Glomerular endothelial cell (primary cell): Measurements from ENCODE around the gene DPH2. TPM values are rescaled to one million over a fixed set of nuclear protein-coding genes. Genes with fewer than 3 reads are reported as not detected.
A peak's percentile ranks its signal among the peaks of the same experiment; 100 is the strongest.

ENCODE experiments used
- DNase-seq: peaks from one replicate; pipeline ENCODE4 v3.0.0-alpha.2; 2011; ENCODE audit warnings: low read depth, low spot score; ENCODE audit errors: extremely low read depth
- total RNA-seq: library from RNA; depleted of rRNA; stranded (reverse); fragments of >200 nt; gene quantifications from 2 replicates; pipeline ENCODE4 v1.2.3, GENCODE V29; 2015

Gene DPH2, protein sequence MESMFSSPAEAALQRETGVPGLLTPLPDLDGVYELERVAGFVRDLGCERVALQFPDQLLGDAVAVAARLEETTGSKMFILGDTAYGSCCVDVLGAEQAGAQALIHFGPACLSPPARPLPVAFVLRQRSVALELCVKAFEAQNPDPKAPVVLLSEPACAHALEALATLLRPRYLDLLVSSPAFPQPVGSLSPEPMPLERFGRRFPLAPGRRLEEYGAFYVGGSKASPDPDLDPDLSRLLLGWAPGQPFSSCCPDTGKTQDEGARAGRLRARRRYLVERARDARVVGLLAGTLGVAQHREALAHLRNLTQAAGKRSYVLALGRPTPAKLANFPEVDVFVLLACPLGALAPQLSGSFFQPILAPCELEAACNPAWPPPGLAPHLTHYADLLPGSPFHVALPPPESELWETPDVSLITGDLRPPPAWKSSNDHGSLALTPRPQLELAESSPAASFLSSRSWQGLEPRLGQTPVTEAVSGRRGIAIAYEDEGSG
- 19.4 and 26.7 TPM in 2 replicates for total RNA-seq

DNA sequence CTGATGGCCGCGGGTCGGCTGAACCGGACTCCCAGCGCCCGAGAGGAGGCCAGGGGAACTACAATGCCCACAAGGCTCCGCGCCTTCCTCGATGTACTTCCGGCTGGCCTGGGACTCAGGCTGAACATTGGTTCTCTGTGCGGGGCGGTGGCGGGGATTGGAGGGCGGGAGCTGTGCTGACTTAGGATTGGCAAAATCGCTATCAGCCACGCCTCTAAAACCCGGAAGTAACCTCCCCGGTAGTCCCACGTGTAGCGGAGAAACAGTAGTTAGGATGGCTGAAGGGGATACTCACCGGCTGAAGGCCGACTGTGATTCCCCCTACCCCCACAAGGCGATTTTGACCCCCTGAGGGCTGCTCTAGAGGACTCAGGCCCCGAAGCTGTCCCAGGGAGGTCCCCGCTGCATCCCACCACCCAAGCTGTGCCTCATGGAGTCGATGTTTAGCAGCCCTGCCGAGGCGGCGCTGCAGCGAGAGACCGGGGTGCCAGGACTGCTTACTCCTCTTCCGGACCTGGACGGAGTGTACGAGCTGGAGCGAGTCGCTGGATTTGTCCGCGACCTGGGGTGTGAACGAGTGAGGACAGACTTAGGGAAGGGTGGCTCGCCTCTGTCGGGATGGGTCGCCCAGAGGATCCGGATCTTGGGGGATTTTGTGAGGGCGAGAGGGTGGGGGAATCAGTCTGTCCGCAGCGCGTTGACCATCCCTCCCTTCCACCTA, at the start of gene DPH2:
Gene DPH2, plus strand, starts transcription at position 265 of the 721 bp plus-strand sequence. Its CDS starts 166 bp downstream, at position 431.
- DNase-seq, result peak; percentile 87

DNA sequence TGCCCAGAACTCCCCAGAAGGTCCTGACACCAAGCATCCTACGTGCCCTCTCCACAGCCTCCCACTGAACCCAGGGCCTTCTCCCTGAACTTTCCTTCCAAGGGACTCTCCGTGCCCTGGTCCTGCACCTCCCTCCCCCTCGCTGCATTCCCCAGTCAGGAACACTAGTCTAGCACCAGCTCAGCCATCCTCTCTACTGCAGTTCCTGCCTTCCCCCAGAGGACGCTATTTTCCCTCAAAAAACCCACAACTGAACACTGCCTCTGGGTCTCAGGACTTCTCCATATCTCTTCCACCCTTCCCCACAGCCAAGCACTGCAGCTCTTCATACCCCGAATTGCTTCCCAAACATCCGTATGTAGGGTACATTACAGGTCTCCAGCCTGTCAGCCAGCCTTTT, 48.8 kb upstream of the DPH2 start:
- DNase-seq, result no peak

DNA sequence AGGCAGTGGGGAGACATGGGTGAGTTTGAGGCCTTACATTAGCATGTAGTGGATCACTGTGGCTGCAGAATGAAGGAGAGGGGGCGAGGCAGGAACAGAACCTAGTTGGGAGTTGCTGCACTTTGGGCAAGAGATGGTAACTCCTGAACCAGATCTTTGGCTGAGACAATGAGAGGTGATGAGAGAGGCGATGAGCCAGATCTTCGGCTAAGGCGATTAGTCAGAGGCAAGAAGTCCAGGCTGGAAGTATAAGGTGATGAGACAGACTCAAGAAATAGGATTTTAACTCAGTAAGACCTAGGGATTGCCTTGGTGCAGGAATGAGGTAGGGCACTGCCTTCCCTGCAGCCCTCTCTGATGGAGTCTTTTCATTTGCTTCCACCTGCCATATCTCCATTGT, 45.3 kb upstream of the DPH2 start:
- no peak for DNase-seq

DNA sequence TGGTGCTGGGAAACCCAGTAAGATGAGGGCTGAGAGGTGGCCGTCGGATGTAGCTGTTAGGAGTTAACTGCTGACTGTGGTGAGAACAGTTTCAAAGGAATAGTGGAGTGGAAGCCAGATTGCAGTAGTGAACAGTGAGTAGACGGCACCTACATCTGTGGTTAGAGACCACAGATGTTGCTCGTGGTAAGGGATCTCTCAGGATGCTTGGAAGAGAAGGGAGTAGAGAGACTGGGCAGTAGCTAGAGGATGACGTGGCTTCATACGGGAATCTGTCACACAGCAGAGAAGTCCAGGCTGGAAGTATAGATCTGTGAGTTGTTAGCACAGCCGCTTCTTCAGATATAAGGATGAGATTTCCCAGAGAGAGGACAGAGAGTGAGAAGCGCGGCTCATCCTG, 44.0 kb upstream of the DPH2 start:
- DNase-seq, result no peak

DNA sequence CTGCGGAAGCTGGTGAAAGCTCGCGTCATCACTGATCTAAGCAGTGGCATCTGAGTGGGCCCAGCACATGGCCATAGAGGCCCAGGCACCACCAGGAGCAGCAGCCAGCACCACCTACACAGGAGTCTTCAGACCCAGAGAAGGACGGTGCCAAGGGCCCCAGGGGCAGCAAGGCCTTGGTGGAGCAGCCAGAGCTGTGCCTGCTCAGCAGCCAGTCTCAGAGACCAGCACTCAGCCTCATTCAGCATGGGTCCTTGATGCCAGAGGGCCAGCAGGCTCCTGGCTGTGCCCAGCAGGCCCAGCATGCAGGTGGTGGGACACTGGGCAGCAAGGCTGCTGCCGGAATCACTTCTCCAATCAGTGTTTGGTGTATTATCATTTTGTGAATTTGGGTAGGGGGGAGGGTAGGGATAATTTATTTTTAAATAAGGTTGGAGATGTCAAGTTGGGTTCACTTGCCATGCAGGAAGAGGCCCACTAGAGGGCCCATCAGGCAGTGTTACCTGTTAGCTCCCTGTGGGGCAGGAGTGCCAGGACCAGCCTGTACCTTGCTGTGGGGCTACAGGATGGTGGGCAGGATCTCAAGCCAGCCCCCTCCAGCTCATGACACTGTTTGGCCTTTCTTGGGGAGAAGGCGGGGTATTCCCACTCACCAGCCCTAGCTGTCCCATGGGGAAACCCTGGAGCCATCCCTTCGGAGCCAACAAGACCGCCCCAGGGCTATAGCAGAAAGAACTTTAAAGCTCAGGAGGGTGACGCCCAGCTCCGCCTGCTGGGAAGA, 39.5 kb upstream of the DPH2 start:
- no peak for DNase-seq

DNA sequence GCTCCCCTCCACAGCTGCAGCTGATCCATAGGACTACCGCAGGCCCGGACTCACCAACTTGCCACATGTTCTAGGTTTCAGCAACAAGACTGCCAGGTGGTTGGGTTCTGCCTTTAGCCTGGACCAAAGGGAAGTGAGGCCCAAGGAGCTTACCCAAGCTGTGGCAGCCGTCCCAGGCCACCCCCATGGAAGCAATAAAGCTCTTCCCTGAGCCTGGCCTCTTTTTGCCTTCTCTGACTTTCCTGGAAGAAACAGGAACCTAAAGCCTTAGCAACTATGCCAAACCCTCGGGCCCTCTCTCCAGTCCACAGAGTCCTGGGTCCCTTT, 38.9 kb upstream of the DPH2 start:
- DNase-seq, result no peak

DNA sequence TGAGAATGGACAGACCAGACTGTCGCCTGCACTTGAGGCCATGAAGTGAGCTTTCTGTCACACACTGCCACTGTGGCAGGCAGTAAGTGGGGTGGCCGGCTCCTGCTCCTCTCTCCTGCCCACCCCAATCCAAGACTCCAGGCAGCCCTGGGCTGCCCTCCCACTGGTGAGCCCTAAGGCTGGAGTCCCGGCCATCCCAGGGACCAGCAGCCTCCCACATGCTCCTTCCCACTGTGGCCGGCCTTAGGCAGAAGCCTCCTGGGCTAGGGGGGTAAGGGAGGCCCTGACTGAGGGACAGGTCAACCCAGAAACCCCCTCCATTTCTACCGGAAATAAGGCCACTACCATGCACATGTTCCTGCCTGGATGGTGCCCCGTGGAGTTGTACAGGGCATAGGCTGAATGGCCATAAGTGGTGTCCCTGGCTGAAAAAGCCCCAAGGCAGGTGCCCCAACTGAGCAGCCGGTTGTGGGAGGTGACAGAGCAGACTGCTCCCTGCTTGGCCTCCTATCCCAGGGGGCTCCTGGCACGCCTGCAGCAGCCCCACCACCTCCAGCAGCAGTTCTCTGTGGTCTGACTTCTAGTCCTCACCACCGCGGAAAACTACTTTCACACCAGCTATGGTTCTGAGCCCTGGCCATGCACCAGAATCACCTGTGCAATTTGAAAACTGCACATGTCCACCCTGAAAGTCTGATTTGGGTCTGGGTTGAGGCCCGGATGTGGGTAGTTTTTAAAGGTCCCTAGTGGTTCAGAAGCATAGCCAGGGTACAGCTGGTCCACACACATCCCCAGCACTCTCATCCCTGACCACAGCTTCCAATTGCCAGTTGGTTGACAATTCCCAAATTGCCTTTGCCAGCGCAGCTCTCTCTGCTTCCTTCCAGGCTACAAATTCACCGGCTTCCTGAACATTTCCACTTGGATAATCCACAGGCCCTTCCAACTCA, 37.8 kb upstream of the DPH2 start:
- DNase-seq, result no peak

DNA sequence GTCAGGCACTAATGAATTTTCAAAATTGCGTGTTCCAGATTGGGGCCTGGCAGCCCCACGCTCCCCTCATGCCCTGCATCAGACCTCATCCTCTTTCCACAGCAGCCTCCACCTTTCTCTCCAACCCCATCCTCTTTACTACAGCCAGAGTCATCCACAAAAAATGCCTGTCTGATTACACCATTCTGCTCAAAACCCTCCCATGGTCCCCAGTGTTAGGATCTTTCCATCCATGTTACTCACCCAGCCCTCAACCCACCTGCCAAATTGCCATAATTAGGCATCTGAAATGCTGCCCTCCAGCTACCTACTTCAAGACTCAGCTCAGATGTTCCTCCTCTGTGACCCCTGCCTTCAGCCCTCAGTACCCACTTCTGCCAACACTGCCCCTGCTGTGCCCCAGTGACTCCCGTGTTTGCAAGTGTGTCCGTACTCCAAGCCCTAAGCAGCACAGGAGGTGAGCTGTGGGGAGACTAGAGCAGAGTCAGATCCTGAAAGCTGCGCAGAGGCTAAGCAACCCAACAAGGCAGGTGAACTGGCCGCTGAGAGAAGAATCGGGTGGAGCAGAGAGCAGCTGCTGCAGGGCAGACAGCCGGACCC, 36.9 kb upstream of the DPH2 start:
- DNase-seq, result no peak

DNA sequence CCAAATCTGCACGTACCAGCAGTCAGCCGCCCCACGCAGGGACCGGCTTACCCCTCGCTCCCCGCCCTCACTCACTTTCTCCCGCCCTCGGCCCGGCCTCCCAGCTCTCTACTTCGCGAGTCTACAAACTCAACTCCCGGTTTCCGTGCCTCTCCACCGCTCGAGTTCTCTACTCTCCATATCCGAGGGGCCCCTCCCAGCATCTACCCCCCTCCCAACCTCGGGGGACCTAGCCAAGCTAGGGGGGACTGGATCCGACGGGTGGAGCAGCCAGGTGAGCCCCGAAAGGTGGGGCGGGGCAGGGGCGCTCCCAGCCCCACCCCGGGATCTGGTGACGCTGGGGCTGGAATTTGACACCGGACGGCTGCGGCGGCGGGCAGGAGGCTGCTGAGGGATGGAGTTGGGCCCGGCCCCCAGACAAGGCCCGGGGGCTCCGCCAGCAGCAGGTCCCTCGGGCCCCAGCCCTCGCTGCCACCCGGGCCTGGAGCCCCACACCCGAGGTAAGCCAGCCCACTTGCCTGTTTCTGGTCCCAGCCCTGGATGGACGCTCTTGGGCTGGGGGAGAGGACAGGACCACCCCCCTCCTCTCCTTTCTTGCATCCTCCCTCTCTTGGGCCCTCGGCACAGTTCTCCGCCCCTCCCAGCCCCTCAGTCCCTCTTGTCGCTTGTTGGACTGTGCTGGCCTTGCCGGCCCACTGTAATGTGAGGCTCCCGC, 36.3 kb upstream of the DPH2 start, which contains the start of gene ARTN:
Gene ARTN, plus strand, starts transcription at position 416 of the 715 bp plus-strand sequence. CDS start 1,856 bp downstream, outside the sequence.
- DNase-seq, result no peak

DNA sequence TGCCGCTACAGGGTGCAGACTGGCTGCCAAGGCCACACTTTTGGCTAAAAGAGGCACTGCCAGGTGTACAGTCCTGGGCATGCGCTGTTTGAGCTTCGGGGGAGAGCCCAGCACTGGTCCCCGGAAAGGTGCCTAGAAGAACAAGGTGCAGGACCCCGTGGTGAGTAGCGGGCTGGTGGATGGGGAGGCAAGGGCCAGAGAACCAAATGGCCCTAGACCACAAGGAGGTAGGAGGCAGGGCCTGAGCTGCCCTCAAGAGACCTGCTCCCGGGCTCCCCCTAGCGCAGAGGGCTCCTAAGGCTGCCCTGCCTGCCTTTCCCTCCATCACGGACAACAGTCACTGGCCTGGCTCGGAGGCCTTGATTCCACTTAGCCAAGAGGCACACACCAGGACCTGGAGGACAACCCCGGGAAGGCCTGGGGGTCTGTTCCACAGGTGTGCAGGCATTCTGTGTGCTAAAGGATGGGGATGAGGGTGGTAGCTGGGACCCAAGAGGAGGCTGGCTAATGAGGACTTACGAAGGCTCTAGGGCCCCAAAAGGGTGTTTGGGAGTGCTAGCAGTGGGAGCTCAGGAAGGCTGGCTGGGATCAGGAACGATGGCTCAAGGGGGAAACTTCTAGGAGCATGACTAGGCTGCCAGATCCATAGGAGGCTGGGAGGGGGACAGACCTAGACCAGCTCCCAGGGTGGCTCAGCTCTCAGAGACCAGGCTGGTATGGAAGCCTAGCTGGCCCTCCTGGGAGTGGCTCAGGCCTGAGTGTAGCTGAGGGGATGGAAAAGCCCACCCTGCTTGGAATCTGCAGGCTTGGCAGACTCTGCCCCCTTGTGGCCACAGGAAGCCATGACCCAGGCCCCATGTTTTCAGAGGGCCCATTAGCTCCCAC, 35.5 kb upstream of the DPH2 start:
- DNase-seq, result peak; percentile 14

DNA sequence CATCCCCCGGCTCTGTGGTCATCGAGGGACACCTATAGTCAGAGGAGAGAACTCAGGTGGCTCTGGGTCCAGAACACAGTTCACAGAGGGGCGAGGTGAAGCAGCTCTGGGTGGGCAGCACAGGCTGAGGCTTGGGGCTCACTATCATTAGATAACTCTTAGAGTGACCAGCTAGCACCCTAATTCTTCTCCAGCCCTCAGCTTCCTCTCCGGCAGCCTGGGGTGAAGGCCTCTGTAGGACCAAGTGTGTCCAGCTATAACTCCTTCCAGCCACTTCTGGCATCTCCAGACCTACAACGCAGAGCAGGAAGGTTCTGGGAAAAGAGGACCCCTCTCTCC, 34.9 kb upstream of the DPH2 start:
- DNase-seq, result no peak

DNA sequence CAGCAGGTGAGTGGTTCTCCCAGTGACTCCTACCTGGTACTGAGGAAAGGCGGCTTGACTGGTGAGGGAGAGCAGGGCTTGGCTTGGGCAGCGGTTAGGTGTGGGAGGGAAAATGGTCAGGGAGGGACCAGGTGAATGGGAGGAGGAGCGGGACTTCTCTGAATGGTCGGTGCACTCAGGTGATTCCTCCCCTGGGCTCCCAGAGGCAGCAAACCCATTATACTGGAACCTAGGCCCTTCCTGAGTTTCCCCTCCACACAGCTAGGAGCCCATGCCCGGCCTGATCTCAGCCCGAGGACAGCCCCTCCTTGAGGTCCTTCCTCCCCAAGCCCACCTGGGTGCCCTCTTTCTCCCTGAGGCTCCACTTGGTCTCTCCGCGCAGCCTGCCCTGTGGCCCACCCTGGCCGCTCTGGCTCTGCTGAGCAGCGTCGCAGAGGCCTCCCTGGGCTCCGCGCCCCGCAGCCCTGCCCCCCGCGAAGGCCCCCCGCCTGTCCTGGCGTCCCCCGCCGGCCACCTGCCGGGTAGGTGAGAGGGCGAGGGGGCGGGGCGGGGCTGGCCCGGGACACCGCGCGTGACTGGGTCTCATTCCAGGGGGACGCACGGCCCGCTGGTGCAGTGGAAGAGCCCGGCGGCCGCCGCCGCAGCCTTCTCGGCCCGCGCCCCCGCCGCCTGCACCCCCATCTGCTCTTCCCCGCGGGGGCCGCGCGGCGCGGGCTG, 33.9 kb upstream of the DPH2 start:
- DNase-seq, result no peak

DNA sequence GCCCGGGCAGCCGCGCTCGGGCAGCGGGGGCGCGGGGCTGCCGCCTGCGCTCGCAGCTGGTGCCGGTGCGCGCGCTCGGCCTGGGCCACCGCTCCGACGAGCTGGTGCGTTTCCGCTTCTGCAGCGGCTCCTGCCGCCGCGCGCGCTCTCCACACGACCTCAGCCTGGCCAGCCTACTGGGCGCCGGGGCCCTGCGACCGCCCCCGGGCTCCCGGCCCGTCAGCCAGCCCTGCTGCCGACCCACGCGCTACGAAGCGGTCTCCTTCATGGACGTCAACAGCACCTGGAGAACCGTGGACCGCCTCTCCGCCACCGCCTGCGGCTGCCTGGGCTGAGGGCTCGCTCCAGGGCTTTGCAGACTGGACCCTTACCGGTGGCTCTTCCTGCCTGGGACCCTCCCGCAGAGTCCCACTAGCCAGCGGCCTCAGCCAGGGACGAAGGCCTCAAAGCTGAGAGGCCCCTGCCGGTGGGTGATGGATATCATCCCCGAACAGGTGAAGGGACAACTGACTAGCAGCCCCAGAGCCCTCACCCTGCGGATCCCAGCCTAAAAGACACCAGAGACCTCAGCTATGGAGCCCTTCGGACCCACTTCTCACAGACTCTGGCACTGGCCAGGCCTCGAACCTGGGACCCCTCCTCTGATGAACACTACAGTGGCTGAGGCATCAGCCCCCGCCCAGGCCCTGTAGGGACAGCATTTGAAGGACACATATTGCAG, 33.2 kb upstream of the DPH2 start:
- no peak for DNase-seq

DNA sequence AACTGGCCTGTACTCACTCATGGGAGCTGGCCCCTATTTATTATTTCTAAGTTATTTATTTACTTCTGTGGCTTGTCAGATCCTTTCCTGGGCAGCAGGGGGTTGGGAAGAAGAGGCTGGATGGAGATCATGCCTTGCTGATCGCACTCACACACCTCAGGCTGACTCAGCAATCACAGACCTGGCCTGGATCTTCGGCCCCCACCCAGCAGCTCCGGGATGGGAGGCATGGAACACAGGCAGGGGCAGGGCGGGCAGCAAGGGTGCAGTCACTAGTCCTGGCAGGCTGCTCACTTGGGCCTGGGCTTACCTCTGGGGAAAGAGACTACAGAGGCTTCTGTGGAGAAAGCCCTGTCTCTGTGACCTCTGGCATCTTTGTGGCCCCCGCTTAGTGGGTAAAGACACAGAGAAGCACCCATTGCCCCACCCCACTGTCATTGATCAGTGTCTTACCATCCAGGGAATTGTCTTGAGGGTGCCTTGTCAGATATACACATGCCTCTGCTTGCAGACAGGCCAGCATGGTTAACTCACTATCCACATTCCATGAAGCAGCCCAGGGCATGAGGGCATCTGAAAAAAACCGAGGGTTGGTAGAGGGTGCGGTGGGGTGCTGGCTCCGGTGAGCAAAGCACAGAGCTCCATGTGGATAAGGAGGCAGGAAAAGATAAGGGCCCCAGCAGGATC, 32.5 kb upstream of the DPH2 start:
- no peak for DNase-seq

DNA sequence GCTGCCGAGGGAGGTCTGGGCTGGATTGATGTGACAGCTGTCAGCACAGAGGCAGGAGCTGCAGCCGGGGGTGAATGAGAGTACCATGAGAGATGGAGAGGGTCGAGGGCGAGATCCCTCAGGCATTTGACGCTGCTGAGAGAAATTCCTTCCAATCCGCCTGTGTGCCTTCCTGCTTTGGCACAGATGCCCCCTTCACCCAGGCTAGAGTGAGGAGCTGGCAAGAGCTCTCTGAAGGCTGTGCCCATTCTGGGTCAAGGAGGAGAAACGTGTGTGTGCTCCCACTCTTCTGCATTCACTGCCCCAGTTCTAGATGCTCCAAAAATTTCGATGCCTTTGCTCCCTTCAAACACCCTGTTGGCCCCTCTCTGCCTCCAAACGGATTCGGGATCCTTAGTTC, 31.4 kb upstream of the DPH2 start:
- DNase-seq, result no peak

DNA sequence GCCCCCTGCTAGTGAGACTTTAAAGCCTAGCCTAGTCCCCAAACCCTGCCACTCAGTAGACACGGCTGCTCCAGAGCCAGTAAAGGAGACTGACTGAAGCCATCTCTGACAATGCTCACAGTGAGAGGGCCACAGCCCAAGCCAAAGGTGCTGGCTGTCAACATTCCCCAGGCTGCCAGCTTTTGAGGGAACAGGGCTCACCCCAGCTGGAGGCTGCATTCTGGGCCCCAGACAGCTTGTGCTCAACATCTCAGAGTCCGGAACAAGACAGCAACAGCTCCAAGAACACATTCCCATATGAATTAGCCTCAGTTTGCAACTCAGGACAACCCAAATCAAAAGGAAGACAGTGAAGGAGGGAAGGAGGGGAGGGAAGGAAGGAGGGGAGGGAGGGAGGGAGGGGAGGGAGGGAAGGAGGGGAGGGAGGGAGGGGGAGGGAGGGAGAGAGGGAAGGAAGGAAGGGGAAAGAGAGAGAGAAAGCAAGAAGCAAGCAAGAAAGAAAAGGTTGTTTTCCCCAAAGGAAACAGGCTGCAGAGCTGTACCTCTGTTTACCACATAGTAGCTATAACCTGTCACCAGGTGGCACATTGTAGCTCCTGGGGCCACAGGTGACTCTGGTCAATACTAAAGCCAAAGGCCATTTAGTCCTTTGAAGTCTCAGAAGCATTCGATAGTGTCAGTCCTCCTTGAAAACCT, 30.8 kb upstream of the DPH2 start:
- DNase-seq, result no peak
